ENCODE measurements around the gene ARHGAP21. TPM values are rescaled to one million over a fixed set of nuclear protein-coding genes. Genes with fewer than 3 reads are reported as not detected.
"Not testable (repeated sequence)": the region's sequence is repeated elsewhere in the genome, so short reads cannot be mapped to it uniquely, and the experiment has no call there.

The ARHGAP21 gene
- total RNA-seq: 40.0 and 43.2 TPM in 2 replicates

DNA sequence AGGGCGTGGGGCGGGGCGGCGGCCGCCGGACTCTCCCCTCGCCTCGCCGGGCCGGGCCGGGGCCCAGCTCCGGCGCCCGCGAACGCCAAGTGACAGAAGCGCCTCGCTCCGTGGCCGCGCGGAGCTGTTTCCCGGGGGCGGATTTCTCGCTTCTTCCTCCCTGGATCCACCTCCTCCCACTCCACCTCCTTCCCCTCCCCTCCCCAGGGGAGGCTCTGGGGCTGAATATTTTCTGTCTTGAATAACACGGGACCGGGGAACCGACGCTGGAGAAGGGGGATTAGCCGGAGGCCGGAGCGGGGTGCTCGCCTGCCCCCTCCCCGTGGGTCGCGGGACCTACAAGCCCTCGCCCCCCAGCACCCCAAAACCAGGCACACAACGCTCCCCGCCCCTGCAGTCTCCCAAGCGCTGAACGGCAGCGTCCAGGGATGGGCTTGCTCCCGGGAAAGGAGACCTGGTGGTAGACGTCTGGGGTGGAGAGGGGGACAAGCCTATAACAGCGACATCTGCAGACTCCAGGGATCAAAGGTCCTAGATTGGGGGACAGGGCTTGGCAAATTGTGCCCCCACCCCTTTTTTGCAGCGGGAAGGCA, at the start of gene ARHGAP21:
ARHGAP21 (minus strand) TSS at position 100 of the 593 bp plus-strand sequence. CDS start 1,988 bp downstream, outside the sequence.
- H3K27ac Mint-ChIP-seq: peak within 1 kb of the TSS; percentile 87
- H3K4me1 Mint-ChIP-seq (ENCODE audit: low read depth): peaks cover 24% of the 10 kb centered on the region
- H3K9me3 Mint-ChIP-seq: no peaks in the 10 kb centered on the region
- DNase-seq (ENCODE audit: low spot score): no peak
- peak within 1 kb of the TSS; percentile 87 for H3K4me3 Mint-ChIP-seq (ENCODE audit: low read depth)
- peaks cover 4% of the 10 kb centered on the region for H3K27me3 Mint-ChIP-seq (ENCODE audit: low read depth)
- intact Hi-C loops (cut with micrococcal nuclease): loop anchor here (1.0 to 5.0 kb wide), 6 partner anchors 81 to 338 kb away; partner anchors contain the start of genes ENKUR and THNSL1
- H3K36me3 Mint-ChIP-seq (ENCODE audit: low read depth): peaks cover 21% of the 10 kb centered on the region

DNA sequence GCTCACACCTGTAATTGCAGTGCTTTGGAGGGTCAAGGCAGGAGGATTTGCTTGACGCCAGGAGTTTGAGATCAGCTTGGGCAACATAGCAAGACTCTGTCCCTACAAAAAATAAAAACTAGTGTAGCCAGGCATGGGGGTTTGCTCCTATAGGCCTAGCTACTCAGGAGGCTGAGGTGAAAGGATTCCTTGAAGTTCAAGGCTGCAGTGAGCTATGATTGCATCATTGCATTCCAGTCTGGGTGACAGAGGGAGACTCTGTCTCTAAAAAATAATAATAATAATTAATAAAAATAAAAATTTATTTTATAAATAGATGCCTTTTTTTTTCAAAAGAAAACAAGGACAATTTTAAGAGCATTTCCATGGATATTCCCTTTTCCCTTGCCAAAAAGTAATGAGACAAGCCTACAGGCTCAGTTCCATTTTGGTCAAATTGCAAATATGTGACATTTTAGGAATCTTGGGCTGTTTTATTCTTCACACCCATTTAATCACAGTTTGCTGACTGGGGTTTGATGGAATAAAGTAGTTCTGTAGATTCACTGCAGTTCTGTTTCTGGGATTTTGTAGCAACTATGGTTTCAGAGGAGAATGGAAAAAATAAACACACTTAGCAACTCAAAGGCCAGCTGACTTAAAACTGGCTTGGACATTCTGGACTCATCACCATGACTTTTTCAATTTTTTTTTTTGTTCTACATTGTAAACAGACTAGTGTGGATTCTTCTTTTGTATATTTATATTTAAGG, 48.4 kb upstream of the ARHGAP21 start:
- intact Hi-C loops (cut with micrococcal nuclease): no loop called here
- H3K36me3 Mint-ChIP-seq (ENCODE audit: low read depth): no peaks in the 10 kb centered on the region
- no peak overlapping the region for H3K27ac Mint-ChIP-seq
- no peak overlapping the region for H3K4me3 Mint-ChIP-seq (ENCODE audit: low read depth)
- no peak for DNase-seq (ENCODE audit: low spot score)
- H3K27me3 Mint-ChIP-seq (ENCODE audit: low read depth): peaks cover 7% of the 10 kb centered on the region
- H3K4me1 Mint-ChIP-seq (ENCODE audit: low read depth): peaks cover 3% of the 10 kb centered on the region
- peaks cover 6% of the 10 kb centered on the region for H3K9me3 Mint-ChIP-seq

DNA sequence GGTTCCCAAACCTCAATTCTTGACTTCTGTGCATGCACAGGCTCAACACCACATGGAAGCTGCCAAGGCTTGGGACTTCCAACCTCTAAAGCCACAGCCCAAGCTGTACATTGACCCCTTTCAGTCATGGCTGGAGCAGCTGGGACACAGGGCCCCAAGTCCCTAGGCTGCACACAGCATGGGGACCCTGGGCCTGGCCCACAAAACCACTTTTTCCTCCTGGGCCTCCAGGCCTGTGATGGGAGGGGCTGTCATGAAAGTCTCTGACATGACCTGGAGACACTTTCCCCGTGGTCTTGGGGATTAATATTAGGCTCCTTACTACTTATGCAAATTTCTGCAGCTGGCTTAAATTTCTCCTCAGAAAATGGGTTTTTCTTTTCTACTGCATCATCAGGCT, 41.3 kb upstream of the ARHGAP21 start:
- intact Hi-C loops (cut with micrococcal nuclease); H3K27ac Mint-ChIP-seq; H3K27me3 Mint-ChIP-seq (ENCODE audit: low read depth); H3K36me3 Mint-ChIP-seq (ENCODE audit: low read depth); H3K4me1 Mint-ChIP-seq (ENCODE audit: low read depth); DNase-seq (ENCODE audit: low spot score); H3K4me3 Mint-ChIP-seq (ENCODE audit: low read depth): not testable (repeated sequence)
- H3K9me3 Mint-ChIP-seq: peaks cover 20% of the 10 kb centered on the region

GRCh38 chr10:24762966-24763623, 39.4 kb upstream of the ARHGAP21 start:
- H3K36me3 Mint-ChIP-seq (ENCODE audit: low read depth): no peaks in the 10 kb centered on the region

GRCh38 chr10:24762161-24762924, 38.7 kb upstream of the ARHGAP21 start:
- Mint-ChIP-seq H3K27ac (no peak overlapping the region), H3K27me3 (ENCODE audit: low read depth) (peaks cover 2% of the 10 kb centered on the region), H3K36me3 (ENCODE audit: low read depth) (no peaks in the 10 kb centered on the region), H3K4me3 (ENCODE audit: low read depth) (no peak overlapping the region), H3K4me1 (ENCODE audit: low read depth) (peaks cover 5% of the 10 kb centered on the region), H3K9me3 (peaks cover 14% of the 10 kb centered on the region)
- intact Hi-C loops (cut with micrococcal nuclease): no loop called here
- DNase-seq (ENCODE audit: low spot score): no peak

More at GRCh38 chr10:24762966-24763623, 39.4 kb upstream of the ARHGAP21 start:
- intact Hi-C loops (cut with micrococcal nuclease): no loop called here
- peaks cover 5% of the 10 kb centered on the region for H3K4me1 Mint-ChIP-seq (ENCODE audit: low read depth)
- no peak overlapping the region for H3K27ac Mint-ChIP-seq
- H3K27me3 Mint-ChIP-seq (ENCODE audit: low read depth): peaks cover 4% of the 10 kb centered on the region
- DNase-seq (ENCODE audit: low spot score): no peak
- H3K9me3 Mint-ChIP-seq: peaks cover 20% of the 10 kb centered on the region
- H3K4me3 Mint-ChIP-seq (ENCODE audit: low read depth): no peak overlapping the region

GRCh38 chr10:24759672-24760071, 36.0 kb upstream of the ARHGAP21 start:
- Mint-ChIP-seq H3K27me3 (ENCODE audit: low read depth) (peaks cover 2% of the 10 kb centered on the region), H3K4me3 (ENCODE audit: low read depth) (no peak overlapping the region), H3K4me1 (ENCODE audit: low read depth) (peaks cover 5% of the 10 kb centered on the region), H3K9me3 (no peaks in the 10 kb centered on the region), H3K27ac (no peak overlapping the region), H3K36me3 (ENCODE audit: low read depth) (no peaks in the 10 kb centered on the region)
- intact Hi-C loops (cut with micrococcal nuclease): no loop called here
- no peak for DNase-seq (ENCODE audit: low spot score)

DNA sequence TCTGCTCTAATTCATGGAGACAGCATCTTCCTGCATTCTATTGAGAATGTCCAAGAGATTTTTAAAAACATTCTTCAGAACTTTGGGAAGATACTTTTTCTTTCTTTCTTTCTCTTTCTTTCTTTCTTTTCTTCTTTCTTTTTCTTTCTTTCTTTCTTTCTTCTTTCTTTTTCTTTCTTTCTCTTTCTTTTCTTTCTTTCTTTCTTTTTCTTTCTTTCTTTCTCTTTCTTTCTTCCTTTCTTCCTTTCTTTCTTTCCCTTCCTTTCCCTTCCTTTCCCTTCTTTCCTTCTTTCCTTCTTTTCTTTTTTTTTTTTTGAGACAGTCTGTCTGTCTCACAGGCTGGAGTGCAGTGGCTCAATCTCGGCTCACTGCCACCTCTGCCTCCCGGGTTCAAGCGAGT, 34.6 kb upstream of the ARHGAP21 start:
- H3K4me3 Mint-ChIP-seq (ENCODE audit: low read depth); H3K27ac Mint-ChIP-seq; H3K27me3 Mint-ChIP-seq (ENCODE audit: low read depth); H3K36me3 Mint-ChIP-seq (ENCODE audit: low read depth); intact Hi-C loops (cut with micrococcal nuclease); DNase-seq (ENCODE audit: low spot score); H3K4me1 Mint-ChIP-seq (ENCODE audit: low read depth); H3K9me3 Mint-ChIP-seq: not testable (repeated sequence)

GRCh38 chr10:24756283-24756682, 32.6 kb upstream of the ARHGAP21 start:
- Mint-ChIP-seq H3K4me1 (ENCODE audit: low read depth) (no peaks in the 10 kb centered on the region), H3K27ac (no peak overlapping the region), H3K27me3 (ENCODE audit: low read depth) (peaks cover 2% of the 10 kb centered on the region), H3K4me3 (ENCODE audit: low read depth) (no peak overlapping the region), H3K9me3 (no peaks in the 10 kb centered on the region), H3K36me3 (ENCODE audit: low read depth) (no peaks in the 10 kb centered on the region)
- no peak for DNase-seq (ENCODE audit: low spot score)
- intact Hi-C loops (cut with micrococcal nuclease): no loop called here

- DNase-seq (ENCODE audit: low spot score): no peak
- no peaks in the 10 kb centered on the region for H3K4me1 Mint-ChIP-seq (ENCODE audit: low read depth)
Measured at GRCh38 chr10:24751716-24752115, 28.0 kb upstream of the ARHGAP21 start.

GRCh38 chr10:24750695-24751094, 27.0 kb upstream of the ARHGAP21 start:
- H3K4me1 Mint-ChIP-seq (ENCODE audit: low read depth): no peaks in the 10 kb centered on the region
- no peak overlapping the region for H3K4me3 Mint-ChIP-seq (ENCODE audit: low read depth)
- no peak for DNase-seq (ENCODE audit: low spot score)
- no peak overlapping the region for H3K27ac Mint-ChIP-seq
- intact Hi-C loops (cut with micrococcal nuclease): no loop called here
- H3K9me3 Mint-ChIP-seq: no peaks in the 10 kb centered on the region
- H3K27me3 Mint-ChIP-seq (ENCODE audit: low read depth): no peaks in the 10 kb centered on the region
- H3K36me3 Mint-ChIP-seq (ENCODE audit: low read depth): no peaks in the 10 kb centered on the region

More at GRCh38 chr10:24751716-24752115, 28.0 kb upstream of the ARHGAP21 start:
- Mint-ChIP-seq H3K27ac (no peak overlapping the region), H3K9me3 (no peaks in the 10 kb centered on the region), H3K36me3 (ENCODE audit: low read depth) (no peaks in the 10 kb centered on the region), H3K4me3 (ENCODE audit: low read depth) (no peak overlapping the region), H3K27me3 (ENCODE audit: low read depth) (no peaks in the 10 kb centered on the region)
- intact Hi-C loops (cut with micrococcal nuclease): no loop called here

DNA sequence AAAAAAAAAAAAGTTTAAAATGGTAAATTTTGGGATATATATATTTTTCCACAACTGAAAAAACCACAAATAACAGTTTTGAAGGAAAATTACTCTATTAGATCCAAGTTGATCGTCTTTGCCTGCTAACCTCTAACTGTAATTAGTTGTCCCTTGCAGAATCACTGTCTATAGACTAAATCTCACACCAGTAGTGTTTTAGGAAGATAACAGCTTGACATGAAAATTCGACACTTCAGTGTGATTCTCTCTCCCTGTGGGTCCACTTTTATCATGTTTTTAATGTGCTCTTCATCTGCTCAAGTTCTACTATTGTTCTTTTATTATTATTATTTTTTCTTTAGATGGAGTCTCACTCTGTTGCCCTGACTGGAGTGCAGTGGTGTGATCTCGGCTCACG, 24.5 kb upstream of the ARHGAP21 start:
- intact Hi-C loops (cut with micrococcal nuclease): no loop called here
- H3K27me3 Mint-ChIP-seq (ENCODE audit: low read depth): no peaks in the 10 kb centered on the region
- no peak overlapping the region for H3K4me3 Mint-ChIP-seq (ENCODE audit: low read depth)
- H3K9me3 Mint-ChIP-seq: no peaks in the 10 kb centered on the region
- no peaks in the 10 kb centered on the region for H3K4me1 Mint-ChIP-seq (ENCODE audit: low read depth)
- no peaks in the 10 kb centered on the region for H3K36me3 Mint-ChIP-seq (ENCODE audit: low read depth)
- DNase-seq (ENCODE audit: low spot score): no peak
- no peak overlapping the region for H3K27ac Mint-ChIP-seq

GRCh38 chr10:24744946-24745345, 21.3 kb upstream of the ARHGAP21 start:
- H3K36me3 Mint-ChIP-seq (ENCODE audit: low read depth): no peaks in the 10 kb centered on the region
- H3K4me3 Mint-ChIP-seq (ENCODE audit: low read depth): no peak overlapping the region
- DNase-seq (ENCODE audit: low spot score): no peak
- intact Hi-C loops (cut with micrococcal nuclease): no loop called here
- H3K27me3 Mint-ChIP-seq (ENCODE audit: low read depth): no peaks in the 10 kb centered on the region
- H3K9me3 Mint-ChIP-seq: no peaks in the 10 kb centered on the region
- no peak overlapping the region for H3K27ac Mint-ChIP-seq
- H3K4me1 Mint-ChIP-seq (ENCODE audit: low read depth): no peaks in the 10 kb centered on the region

Data from activated T-helper 2 cell treated with anti-CD3 and anti-CD28 coated beads, Interferon-gamma antibody, Interleukin-2, Interleukin-4, amounts not matched to agents 10 μg/mL and 5 μg/mL and 100 μg/mL, durations not matched to agents 14 hours and 24 hours and 36 hours (primary cell).